Kidney (tissue), 14 donors: Measurements from ENCODE around the gene ART1. TPM values are rescaled to one million over a fixed set of nuclear protein-coding genes. Genes with fewer than 3 reads are reported as not detected.

Experiments used
- DNase-seq, 5 donors: peaks; one replicate each; pipeline ENCODE4 v3.0.0-alpha.2; 2013 to 2020
- FAIRE-seq: peaks from 2 replicates; lab custom pipeline; 2012; peaks lifted over from hg19 to GRCh38; lab: Jason Lieb, UNC
- H3K27ac ChIP-seq, 2 donors: one replicate each; pipeline ENCODE4 v1.7.0; 2013; ENCODE audit warnings: low read depth in 2 of 2, low read length in 2 of 2, inconsistent platforms in 1 of 2
- H3K27me3 ChIP-seq: one replicate; pipeline ENCODE4 v1.7.1; 2013; ENCODE audit warnings: low read length, inconsistent platforms; ENCODE audit not compliant: control insufficient read depth, insufficient read depth
- H3K36me3 ChIP-seq, 3 donors: one replicate each; pipeline versions ENCODE4 v1.7.0 to v1.7.1; 2013; ENCODE audit warnings: low read length in 3 of 3, control low read depth in 1 of 3, inconsistent platforms in 1 of 3; ENCODE audit not compliant: insufficient read depth in 3 of 3, control insufficient read depth in 2 of 3
- H3K4me1 ChIP-seq, 3 donors: one replicate each; pipeline versions ENCODE4 v1.7.0 to v1.7.1; 2013; ENCODE audit warnings: low read length in 3 of 3, inconsistent platforms in 1 of 3, low read depth in 1 of 3; ENCODE audit not compliant: control insufficient read depth in 2 of 3, insufficient read depth in 2 of 3
- H3K4me3 ChIP-seq, 3 donors: one replicate each; pipeline versions ENCODE4 v1.7.0 to v1.8.1; 2013; ENCODE audit warnings: low read length in 3 of 3, control low read depth in 1 of 3, inconsistent platforms in 1 of 3
- H3K9ac ChIP-seq, 3 donors: one replicate each; pipeline versions ENCODE4 v1.7.0 to v1.7.1; 2013; ENCODE audit warnings: low read length in 3 of 3, control low read depth in 1 of 3, inconsistent platforms in 1 of 3
- H3K9me3 ChIP-seq, 3 donors: one replicate each; pipeline versions ENCODE4 v1.7.0 to v1.7.1; 2013; ENCODE audit warnings: low read length in 3 of 3, control low read depth in 1 of 3, inconsistent platforms in 1 of 3; ENCODE audit not compliant: control insufficient read depth in 2 of 3, insufficient read depth in 1 of 3
- intact Hi-C: fragments of 100-400 bp; cut with DNase I; formaldehyde crosslinking; loops from one replicate; pipeline ENCODE4 v1.11.1; 2022
- polyA plus RNA-seq: library from polyadenylated mRNA; stranded (reverse); fragments of 350-450 nt; fragmentation: Illumina TruSeq; extraction: RNeasy Lipid Tissue Mini Kit (QIAGEN cat#74804); gene quantifications from one replicate; pipeline ENCODE4 v1.2.3, GENCODE V29; 2014; ENCODE audit warnings: low read depth, low replicate concordance; ENCODE audit not compliant: insufficient read depth
- total RNA-seq: library from RNA; stranded (reverse); fragmentation: NEBNext Ultra II Directional; extraction: Animal tissue kit (Norgen Biotek cat#: 25700); gene quantifications from one replicate; pipeline ENCODE4 v1.2.1, GENCODE V29; 2021
- TF ChIP-seq, protein P1 (sequence below): IDR thresholded peaks from 3 replicates; pipeline ENCODE4 v1.5.1; 2012; ENCODE audit warnings: mild to moderate bottlenecking, moderate library complexity, borderline replicate concordance; ENCODE audit not compliant: insufficient read depth; ENCODE audit errors: extremely low read depth
- donor health status: control.
- donor health status: control.
- donor health status: control.
- donor health status: control.
- donor health status: control.
- donor health status: DM: yes; HTN: yes; CAD: no.
- donor health status: Normal renal cell carcinoma (clear cell type).

ART1 gene
- total and polyA plus RNA-seq, 2 donors from 2014 or later: 0.31 TPM; not detected in 1

DNA sequence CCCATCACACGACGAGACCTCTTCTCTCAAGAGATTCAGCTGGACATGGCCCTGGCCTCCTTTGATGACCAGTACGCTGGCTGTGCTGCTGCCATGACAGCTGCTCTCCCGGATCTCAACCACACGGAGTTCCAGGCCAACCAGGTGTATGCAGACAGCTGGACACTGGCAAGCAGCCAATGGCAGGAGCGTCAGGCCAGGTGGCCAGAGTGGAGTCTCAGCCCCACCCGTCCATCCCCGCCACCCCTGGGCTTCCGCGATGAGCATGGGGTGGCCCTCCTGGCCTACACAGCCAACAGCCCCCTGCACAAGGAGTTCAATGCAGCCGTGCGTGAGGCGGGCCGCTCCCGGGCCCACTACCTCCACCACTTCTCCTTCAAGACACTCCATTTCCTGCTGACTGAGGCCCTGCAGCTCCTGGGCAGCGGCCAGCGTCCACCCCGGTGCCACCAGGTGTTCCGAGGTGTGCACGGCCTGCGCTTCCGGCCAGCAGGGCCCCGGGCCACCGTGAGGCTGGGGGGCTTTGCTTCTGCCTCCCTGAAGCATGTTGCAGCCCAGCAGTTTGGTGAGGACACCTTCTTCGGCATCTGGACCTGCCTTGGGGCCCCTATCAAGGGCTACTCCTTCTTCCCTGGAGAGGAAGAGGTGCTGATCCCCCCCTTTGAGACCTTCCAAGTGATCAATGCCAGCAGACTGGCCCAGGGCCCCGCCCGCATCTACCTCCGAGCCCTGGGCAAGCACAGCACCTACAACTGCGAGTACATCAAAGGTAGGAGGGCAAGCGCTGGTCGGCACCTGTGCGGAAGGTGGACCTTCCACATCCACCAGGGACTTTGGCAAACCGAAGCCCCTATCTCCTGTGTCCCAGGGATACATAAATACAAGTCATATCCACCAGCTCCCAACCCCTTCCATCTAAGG is 14.9 kb downstream of the ART1 start:
- no peak for FAIRE-seq
- no peaks in the 10 kb centered on the region for H3K9me3 ChIP-seq
- H3K27ac ChIP-seq: no peak overlapping the region
- no peak overlapping the region for H3K4me3 ChIP-seq
- no peaks in the 10 kb centered on the region for H3K27me3 ChIP-seq
- H3K4me1 ChIP-seq: no peaks in the 10 kb centered on the region
- TF ChIP-seq, protein P1, sequence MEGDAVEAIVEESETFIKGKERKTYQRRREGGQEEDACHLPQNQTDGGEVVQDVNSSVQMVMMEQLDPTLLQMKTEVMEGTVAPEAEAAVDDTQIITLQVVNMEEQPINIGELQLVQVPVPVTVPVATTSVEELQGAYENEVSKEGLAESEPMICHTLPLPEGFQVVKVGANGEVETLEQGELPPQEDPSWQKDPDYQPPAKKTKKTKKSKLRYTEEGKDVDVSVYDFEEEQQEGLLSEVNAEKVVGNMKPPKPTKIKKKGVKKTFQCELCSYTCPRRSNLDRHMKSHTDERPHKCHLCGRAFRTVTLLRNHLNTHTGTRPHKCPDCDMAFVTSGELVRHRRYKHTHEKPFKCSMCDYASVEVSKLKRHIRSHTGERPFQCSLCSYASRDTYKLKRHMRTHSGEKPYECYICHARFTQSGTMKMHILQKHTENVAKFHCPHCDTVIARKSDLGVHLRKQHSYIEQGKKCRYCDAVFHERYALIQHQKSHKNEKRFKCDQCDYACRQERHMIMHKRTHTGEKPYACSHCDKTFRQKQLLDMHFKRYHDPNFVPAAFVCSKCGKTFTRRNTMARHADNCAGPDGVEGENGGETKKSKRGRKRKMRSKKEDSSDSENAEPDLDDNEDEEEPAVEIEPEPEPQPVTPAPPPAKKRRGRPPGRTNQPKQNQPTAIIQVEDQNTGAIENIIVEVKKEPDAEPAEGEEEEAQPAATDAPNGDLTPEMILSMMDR: no peak
- intact Hi-C loops: no loop called here
- no peaks in the 10 kb centered on the region for H3K36me3 ChIP-seq
- DNase-seq: peak in 1 of 5 donors; percentile 64
- H3K9ac ChIP-seq: no peak overlapping the region

DNA sequence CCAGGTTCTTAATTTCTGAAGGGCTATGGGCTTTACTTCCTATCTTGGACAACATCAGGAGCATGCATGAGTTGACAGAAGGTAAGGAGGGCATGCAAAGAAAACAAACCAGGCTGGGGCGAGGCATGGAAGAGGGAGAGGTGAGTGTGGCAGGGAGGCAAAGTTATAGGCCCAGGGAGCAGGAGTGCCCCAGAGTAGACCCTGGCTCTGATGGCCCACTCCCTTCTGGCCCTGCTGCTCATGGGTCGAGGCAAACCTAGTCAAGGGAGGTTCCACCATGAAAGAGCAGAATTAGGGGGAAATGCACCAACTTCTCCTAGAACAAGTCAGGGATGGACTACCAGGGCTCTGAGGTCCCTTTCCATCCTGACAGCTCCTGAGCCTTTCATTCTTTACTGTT is 16.0 kb downstream of the ART1 start:
- H3K27me3 ChIP-seq: no peaks in the 10 kb centered on the region
- H3K9me3 ChIP-seq: no peaks in the 10 kb centered on the region
- FAIRE-seq (no peak), DNase-seq (no peak)
- H3K9ac ChIP-seq: no peak overlapping the region
- TF ChIP-seq, protein P1: no peak
- no peak overlapping the region for H3K4me3 ChIP-seq
- peaks cover 0 to 2% (median 0%) of the 10 kb centered on the region in 3 donors for H3K36me3 ChIP-seq
- no peaks in the 10 kb centered on the region for H3K4me1 ChIP-seq
- H3K27ac ChIP-seq: no peak overlapping the region
- intact Hi-C loops: no loop called here

DNA sequence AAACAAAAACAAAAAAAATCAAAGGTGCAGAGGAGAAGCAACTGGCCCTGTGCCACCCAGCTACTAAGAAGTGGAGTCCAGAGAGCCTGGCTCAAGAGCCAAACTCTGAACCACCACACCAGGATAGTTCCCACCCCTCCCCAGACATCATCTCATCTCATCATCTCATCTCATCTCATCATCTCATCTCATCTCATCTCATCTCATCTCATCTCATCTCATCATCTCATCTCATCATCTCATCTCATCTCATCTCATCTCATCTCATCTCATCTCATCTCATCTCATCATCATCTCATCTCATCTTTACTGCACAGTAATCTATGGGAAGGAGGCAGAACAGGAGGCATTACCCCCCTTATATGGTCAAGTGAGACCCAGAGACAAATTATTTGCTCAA is 17.9 kb downstream of the ART1 start:
- H3K27ac ChIP-seq: no peak overlapping the region
- intact Hi-C loops: no loop called here
- H3K4me3 ChIP-seq: no peak overlapping the region
- TF ChIP-seq, protein P1: no peak
- peak in 1 of 5 donors; percentile 37 for DNase-seq
- H3K9me3 ChIP-seq: no peaks in the 10 kb centered on the region
- H3K9ac ChIP-seq: no peak overlapping the region
- no peak for FAIRE-seq
- no peaks in the 10 kb centered on the region for H3K27me3 ChIP-seq
- peaks cover 0 to 8% (median 2%) of the 10 kb centered on the region in 3 donors for H3K36me3 ChIP-seq
- H3K4me1 ChIP-seq: no peaks in the 10 kb centered on the region
